C4-2B (cell line): ENCODE data around the gene ARHGAP26.

Experiments used
- ZFX ChIP-seq: fragments of 450-650 bp; IDR thresholded peaks from 2 replicates; pipeline ENCODE4 v1.6.1; 2017
- TF ChIP-seq, protein P1 (sequence below): fragments of 450-650 bp; conservative IDR thresholded peaks from 2 replicates; pipeline ENCODE4 v1.5.1; 2017; ENCODE audit warnings: mild to moderate bottlenecking

DNA sequence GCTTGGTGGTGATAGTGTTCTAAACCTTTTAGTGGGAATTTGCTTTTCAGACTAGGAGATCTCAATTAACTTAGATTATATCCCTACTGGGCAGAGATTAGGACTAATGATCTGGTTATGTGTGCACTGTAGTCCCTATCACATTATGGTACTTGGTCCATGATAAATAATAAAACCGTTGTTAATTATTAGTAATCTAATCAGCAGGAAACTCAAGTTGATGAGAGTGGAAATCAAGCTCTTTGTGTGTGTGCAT lies 262.3 kb downstream of the ARHGAP26 start:
- TF ChIP-seq, protein P1, sequence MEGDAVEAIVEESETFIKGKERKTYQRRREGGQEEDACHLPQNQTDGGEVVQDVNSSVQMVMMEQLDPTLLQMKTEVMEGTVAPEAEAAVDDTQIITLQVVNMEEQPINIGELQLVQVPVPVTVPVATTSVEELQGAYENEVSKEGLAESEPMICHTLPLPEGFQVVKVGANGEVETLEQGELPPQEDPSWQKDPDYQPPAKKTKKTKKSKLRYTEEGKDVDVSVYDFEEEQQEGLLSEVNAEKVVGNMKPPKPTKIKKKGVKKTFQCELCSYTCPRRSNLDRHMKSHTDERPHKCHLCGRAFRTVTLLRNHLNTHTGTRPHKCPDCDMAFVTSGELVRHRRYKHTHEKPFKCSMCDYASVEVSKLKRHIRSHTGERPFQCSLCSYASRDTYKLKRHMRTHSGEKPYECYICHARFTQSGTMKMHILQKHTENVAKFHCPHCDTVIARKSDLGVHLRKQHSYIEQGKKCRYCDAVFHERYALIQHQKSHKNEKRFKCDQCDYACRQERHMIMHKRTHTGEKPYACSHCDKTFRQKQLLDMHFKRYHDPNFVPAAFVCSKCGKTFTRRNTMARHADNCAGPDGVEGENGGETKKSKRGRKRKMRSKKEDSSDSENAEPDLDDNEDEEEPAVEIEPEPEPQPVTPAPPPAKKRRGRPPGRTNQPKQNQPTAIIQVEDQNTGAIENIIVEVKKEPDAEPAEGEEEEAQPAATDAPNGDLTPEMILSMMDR = no peak
- TF ChIP-seq ZFX = no peak
